KG1 (cell line): ENCODE data around the gene NUDT10.
"Not testable (repeated sequence)": the region's sequence is repeated elsewhere in the genome, so short reads cannot be mapped to it uniquely, and the experiment has no call there.

Source experiments
- DNase-seq: peaks from one replicate; lab custom pipeline; 2025; lab: John Stamatoyannopoulos, UW

NUDT10 gene

DNA sequence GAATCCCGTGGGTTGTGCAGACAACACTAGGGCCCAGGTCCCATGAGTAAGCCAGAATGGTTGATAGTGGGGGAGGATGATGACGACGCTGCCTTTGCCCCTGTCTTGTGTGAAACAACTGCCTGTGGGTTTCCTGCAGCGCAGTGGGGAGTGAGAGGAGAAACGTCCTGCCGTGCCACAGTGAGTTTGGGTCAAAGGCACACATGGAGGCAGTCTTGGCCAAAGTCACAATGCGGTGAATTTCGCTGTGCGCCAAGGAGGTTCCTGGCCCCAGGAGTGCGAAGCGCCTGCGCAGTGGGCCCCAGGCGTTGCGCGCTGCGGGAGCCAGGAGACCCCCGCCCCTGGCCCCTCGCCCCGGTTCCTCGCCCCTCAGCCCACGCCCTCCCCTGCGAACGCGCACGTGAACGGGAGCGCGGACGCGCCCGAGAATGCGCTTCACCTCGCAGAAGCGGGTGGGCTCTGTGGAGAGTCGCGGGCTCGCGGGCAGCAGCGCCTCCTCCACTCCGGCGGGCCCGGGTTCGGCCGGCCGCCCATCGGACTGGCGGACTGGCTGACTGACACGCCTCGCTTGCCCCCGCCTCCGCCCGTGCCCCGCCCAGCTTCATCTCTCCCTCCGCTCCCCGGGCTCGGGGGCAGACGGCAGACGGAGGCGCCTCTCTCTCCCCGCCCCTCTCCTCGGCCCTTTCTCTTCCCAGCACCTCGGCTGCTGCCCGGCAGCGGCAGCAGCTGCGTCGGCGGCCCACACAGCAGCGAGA, at the start of gene NUDT10:
Gene NUDT10 (plus strand): TSS at position 635 of the 755 bp plus-strand sequence. CDS start 144 bp downstream, outside the sequence.
- DNase-seq: no peak

DNA sequence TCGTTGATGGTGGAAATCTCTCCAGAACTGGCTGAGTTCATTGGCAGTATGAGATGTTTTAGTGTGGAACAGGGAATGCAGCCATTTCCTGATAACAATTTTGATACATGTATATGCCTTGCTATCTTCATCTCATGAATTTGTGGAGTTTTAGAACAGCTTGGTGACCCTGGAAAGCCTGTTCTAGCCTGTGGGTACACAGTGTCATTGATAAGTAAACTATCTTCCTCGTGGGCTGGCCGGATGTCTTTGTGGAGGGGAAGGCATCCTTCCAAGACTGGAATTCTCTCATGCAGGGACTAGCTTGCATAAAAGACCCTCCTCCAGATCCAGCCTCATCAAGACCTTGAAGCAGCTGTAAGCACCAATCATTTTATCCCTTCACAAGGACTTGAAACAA, 40.2 kb upstream of the NUDT10 start:
- DNase-seq: no peak

DNA sequence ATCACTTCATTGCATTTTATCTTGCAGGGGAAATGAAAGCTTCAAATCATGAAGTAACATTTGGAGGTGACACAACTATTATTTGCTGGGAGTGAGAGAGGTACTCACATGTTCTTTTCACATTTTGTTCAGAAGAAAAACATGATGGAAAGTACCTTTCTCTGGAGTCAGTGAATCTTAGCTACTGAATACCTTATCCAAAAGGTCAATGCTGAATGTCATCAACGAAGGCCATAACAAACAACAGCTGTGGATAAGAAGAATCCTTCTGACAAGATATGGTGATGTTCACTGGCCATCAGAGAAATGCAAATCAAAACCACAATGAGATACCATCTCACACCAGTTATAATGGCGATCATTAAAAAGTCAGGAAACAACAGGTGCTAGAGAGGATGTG, 36.5 kb upstream of the NUDT10 start:
- DNase-seq: no peak

DNA sequence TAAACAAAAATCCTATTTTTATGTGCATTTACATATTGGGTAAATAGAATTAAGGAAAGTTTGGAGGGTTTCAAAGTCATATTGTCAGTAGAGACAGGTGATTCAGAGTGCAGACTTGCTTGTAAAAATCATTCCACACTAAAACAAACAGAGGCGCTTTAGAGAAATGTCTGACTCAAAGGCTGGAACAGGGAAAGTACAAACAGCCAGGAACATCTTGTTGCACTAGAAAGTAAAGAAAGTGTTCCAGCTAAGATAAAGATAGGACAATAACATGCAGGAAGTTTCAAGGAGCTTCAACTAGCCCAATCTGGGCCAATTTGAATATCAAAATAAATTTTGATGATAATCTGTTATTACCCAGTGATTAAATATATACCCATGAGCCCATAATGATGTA, 16.4 kb upstream of the NUDT10 start:
- no peak for DNase-seq

DNA sequence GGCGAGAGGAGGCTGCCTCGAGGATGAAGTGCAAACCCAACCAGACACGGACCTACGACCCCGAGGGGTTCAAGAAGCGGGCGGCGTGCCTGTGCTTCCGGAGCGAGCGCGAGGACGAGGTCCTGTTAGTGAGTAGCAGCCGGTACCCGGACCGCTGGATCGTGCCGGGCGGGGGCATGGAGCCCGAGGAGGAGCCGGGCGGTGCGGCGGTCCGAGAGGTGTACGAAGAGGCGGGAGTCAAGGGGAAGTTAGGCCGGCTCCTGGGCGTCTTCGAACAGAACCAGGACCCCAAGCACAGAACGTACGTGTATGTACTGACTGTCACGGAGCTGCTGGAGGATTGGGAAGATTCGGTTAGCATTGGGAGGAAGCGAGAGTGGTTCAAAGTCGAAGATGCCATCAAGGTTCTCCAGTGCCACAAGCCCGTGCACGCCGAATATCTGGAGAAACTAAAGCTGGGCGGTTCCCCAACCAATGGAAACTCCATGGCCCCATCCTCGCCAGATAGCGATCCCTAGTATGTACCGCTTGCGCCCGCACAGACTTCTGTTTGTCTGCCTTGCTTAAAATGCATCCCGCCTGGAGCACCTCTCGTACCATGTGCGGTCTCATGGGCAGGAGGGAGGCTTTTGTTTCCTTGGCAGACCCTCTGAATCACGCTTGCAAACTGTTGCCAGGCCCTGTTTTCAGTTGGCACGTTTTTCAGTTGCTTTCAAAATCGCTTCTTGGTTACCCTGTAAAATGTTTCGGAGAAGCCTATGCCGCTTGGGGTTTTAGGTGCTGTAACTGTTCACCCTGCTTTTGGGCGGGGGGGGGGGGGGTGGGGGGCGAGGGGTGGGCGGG, 542 bp downstream of the NUDT10 start:
- not testable (repeated sequence) for DNase-seq

DNA sequence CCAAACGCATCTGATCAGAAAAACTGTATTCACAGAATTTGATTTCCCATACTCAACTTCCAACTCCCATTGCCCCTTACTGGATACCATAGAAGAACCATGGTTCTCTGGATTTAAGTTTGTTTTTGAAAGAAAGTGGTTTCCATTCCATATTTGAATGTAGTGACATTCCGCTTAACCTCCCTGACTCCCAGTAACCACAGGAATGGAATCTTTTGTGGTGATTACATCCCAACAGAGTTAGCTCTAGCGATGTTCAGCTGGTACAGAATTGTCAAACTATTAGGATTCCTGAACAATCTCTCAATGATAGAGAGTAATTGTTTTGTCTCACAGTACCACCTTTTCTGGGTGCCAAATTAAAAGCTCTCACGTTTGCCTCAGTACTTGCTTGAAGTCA, 1.7 kb downstream of the NUDT10 start:
- DNase-seq: no peak

DNA sequence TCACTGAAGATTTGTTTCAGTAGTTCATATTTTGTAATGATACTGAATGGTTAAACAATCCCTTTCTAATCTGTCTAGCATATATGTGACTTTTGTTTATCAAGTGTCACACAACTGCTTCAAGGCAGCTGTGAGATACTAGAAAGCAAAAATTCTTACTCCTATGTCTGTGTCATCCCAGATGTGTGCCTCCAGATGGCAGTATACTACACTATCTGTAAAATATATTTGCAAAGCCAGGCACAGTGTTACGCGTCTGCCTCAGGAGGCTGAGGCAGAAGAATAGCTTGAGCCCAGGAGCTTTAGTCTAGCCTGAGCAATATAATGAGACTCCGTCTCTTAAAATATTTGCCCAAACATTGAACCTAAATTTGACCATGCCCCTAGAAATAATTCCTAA, 4.0 kb downstream of the NUDT10 start:
- no peak for DNase-seq

DNA sequence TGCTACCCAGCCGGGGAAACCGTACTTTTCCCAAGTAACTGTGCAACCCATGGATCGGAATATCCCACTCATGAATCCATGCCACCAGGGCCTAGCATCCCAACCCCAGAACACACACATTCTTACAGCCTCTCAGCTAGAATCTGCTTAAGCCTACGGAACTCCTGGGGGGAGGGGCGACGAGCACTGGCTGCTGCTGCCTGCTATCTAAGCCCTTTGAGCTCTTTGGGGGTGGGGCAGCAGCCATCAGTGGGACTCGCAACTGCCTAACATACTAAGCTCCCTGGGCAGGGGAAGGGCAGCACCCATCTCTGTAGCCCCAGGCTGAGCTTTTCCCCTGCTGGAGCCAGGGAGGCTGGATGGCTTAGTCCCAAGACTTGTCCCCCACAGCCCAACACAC, 28.6 kb downstream of the NUDT10 start:
- no peak for DNase-seq

DNA sequence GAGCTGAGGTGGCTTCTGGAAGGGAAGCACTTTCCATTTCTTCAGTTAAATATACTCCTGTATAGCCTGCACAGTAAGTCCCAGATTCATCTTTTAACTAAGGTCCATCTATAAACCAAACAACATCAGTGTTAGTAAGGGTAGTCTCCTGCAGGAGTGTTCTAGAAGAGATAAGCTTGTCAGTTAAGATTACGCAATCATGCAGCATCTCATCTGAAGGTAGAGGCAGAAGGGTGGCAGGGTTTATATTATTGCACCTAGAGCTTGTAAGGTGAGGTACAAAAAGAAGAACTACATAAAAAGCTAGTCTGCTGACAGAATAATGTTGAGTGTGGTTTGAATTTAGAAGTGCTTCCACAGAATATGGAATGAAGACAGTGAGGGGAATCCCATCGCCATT, 44.0 kb downstream of the NUDT10 start:
- no peak for DNase-seq
